Neural cell (in vitro differentiated cells): ENCODE measurements around the gene PPM1L.

Experiments used
- CTCF ChIP-seq: fragments of 450-650 bp; IDR thresholded peaks from 2 replicates; pipeline ENCODE4 v1.5.1; 2014; ENCODE audit warnings: antibody characterized with exemption, mild to moderate bottlenecking, moderate library complexity; ENCODE audit not compliant: poor library complexity, severe bottlenecking
- EP300 ChIP-seq: fragments of 450-650 bp; conservative IDR thresholded peaks from 2 replicates; pipeline ENCODE4 v1.6.1; 2014; ENCODE audit warnings: antibody characterized with exemption, mild to moderate bottlenecking, moderate library complexity; ENCODE audit not compliant: poor library complexity, severe bottlenecking
- EZH2 ChIP-seq: fragments of 200-600, 300-800 bp; shearing (Covaris generic), sonication (generic); IDR thresholded peaks from 2 replicates; pipeline ENCODE4 v1.6.1; 2014; ENCODE audit warnings: antibody characterized with exemption, low read length, borderline replicate concordance, mild to moderate bottlenecking; ENCODE audit not compliant: insufficient read depth, poor library complexity, severe bottlenecking
- MXI1 ChIP-seq: fragments of 450-650 bp; conservative IDR thresholded peaks from 2 replicates; pipeline ENCODE4 v1.6.1; 2014; ENCODE audit warnings: antibody characterized with exemption, mild to moderate bottlenecking; ENCODE audit not compliant: poor library complexity, severe bottlenecking
- POLR2AphosphoS5 ChIP-seq: IDR thresholded peaks from 2 replicates; pipeline ENCODE4 v1.6.1; 2012
- RAD21 ChIP-seq: fragments of 450-650 bp; conservative IDR thresholded peaks from 2 replicates; pipeline ENCODE4 v1.6.1; 2014; ENCODE audit warnings: antibody characterized with exemption, mild to moderate bottlenecking, moderate library complexity
- REST ChIP-seq: IDR thresholded peaks from 2 replicates; pipeline ENCODE4 v1.6.1; 2012; ENCODE audit warnings: borderline replicate concordance
- SMC3 ChIP-seq: fragments of 450-650 bp; conservative IDR thresholded peaks from 2 replicates; pipeline ENCODE4 v1.6.1; 2014; ENCODE audit warnings: antibody characterized with exemption, mild to moderate bottlenecking, moderate library complexity; ENCODE audit not compliant: poor library complexity
- TAF1 ChIP-seq: IDR thresholded peaks from 2 replicates; pipeline ENCODE4 v1.6.1; 2012; ENCODE audit warnings: low read depth

DNA sequence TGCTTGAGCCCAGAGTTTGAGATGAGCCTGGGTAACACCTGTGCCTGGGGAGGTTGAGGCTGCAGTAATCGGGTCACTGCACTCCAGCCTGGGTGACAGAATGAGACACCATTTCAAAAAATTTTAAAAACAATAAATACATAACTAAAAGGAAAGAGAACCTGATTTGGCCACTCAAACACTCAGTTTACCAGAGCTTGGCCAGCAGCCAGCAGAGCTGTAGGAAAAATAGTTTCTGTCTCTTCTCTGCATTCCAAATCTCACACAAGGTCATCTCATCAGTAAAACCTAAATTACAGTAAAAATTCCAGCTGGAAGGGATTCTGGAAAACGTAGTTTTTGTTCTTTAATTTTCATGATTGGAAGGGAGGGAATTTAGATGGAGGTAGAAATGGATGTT is 7.8 kb upstream of the PPM1L start:
- TF ChIP-seq EZH2 (no peak), POLR2AphosphoS5 (no peak), CTCF (no peak), EP300 (no peak), REST (no peak), SMC3 (no peak), TAF1 (no peak), RAD21 (no peak), MXI1 (no peak)
